Activated T-helper 2 cell treated with anti-CD3 and anti-CD28 coated beads, Interferon-gamma antibody, Interleukin-2, Interleukin-4, amounts not matched to agents 10 μg/mL and 5 μg/mL and 100 μg/mL, durations not matched to agents 14 hours and 24 hours and 36 hours (primary cell): ENCODE data around the gene GMPR2. TPM values are rescaled to one million over a fixed set of nuclear protein-coding genes. Genes with fewer than 3 reads are reported as not detected.
"Not testable (repeated sequence)": the region's sequence is repeated elsewhere in the genome, so short reads cannot be mapped to it uniquely, and the experiment has no call there.

Experiments used
- DNase-seq: peaks from one replicate; pipeline ENCODE4 v3.0.0; 2021; ENCODE audit warnings: low spot score
- H3K27ac Mint-ChIP-seq: one replicate; pipeline ENCODE4 v1.8.0; 2021; ENCODE audit warnings: mixed read lengths
- H3K27me3 Mint-ChIP-seq: one replicate; pipeline ENCODE4 v1.8.0; 2021; ENCODE audit warnings: low read depth, mixed read lengths
- H3K36me3 Mint-ChIP-seq: one replicate; pipeline ENCODE4 v1.8.0; 2021; ENCODE audit warnings: low read depth, mixed read lengths
- H3K4me1 Mint-ChIP-seq: one replicate; pipeline ENCODE4 v1.8.0; 2021; ENCODE audit warnings: low read depth, mixed read lengths
- H3K4me3 Mint-ChIP-seq: one replicate; pipeline ENCODE4 v1.8.0; 2021; ENCODE audit warnings: low read depth, mild to moderate bottlenecking, moderate library complexity, mixed read lengths
- H3K9me3 Mint-ChIP-seq: one replicate; pipeline ENCODE4 v1.8.0; 2021; ENCODE audit warnings: mixed read lengths
- intact Hi-C: fragments of 100-400 bp; cut with micrococcal nuclease; formaldehyde crosslinking; loops from one replicate; pipeline ENCODE4 v1.15.1; 2023
- total RNA-seq: library from RNA; stranded (reverse); gene quantifications from 2 replicates; pipeline ENCODE4 v1.2.3, GENCODE V29; 2022

The GMPR2 gene
- total RNA-seq, 1 donor from 2014 or later: 43.8 TPM

DNA sequence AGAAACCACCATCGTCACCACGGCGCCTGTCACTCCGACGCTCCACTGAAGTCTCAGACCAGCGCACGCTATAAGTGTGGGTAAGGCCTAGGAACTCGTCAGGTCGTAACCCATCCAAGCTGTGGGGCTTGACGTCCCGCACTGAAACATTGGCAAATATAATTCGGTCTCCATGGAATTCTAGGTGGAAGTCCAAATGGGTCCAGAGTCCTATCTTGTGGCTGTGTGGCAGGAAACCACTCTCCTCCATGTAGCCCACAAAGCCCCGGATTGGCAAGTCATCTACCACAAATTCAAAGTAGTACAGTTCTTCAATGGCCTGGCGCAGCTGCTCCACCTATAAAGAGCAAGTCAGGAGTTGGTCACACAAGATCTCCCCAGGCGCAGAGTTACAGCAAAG lies 39.8 kb upstream of the GMPR2 start:
- intact Hi-C loops: no loop called here
- Mint-ChIP-seq H3K27me3 (no peaks in the 10 kb centered on the region), H3K4me3 (peak overlapping the region; percentile 13), H3K27ac (peak overlapping the region; percentile 17), H3K36me3 (peaks cover 41% of the 10 kb centered on the region), H3K9me3 (no peaks in the 10 kb centered on the region), H3K4me1 (peaks cover 38% of the 10 kb centered on the region)
- no peak for DNase-seq

DNA sequence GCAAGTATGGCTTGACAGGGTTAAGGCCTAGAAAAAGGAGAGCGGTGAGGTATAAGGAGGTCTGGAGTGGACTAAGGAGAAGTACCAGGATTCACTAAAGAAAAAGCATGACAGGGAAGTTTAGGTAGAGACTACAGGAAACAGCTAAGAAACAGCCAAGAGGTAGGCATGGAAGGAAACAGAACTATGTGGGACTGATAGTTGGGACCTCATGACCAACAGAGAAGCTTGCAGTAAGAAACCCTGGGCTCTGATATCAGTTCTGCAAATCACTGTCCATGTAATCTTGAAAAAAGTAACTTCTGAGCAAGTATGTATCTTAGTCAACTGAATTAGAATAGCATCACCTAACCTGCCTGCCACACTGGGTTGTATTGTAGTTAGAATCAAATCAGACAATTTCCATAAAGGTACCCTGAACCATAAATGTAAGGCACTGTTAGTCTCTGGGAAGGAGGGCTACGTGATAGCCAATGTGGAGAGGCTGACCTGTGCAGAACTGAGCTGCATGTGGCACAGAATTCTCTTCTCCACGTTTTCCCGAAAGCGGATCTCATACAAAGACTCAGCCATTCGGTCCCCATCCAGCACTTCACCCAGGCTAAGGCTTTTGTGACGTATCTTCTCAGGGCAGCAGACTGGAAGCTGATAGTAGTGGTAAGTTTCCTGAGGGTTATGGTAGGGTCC lies 38.4 kb upstream of the GMPR2 start:
- peaks cover 42% of the 10 kb centered on the region for H3K4me1 Mint-ChIP-seq

DNA sequence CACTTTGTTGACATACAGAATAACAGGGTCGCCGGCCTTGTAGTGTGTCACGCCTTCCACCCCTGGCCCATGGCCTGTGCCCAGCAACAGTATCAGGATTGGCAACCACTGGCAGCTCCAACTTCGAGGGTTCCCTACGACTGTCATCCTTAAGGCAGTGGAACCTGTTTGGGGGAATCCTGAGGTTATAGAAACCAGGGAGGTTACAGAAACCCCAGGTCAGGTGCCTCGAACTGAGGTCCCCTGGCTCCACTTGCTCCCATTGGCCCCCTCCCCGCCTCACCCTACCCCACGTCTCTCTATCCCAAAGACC lies 37.9 kb upstream of the GMPR2 start:
- Mint-ChIP-seq H3K36me3 (peaks cover 49% of the 10 kb centered on the region), H3K27ac (peak overlapping the region; percentile 97), H3K27me3 (no peaks in the 10 kb centered on the region), H3K4me3 (peak overlapping the region; percentile 98), H3K4me1 (peaks cover 40% of the 10 kb centered on the region), H3K9me3 (no peaks in the 10 kb centered on the region)
- no peak for DNase-seq
- intact Hi-C loops: loop anchor here (1.0 to 2.0 kb wide), 3 partner anchors 18 to 48 kb away; partner anchors contain the start of genes CHMP4A, GMPR2, NEDD8 and TINF2

More for the DNA sequence above, 38.4 kb upstream of the GMPR2 start:
- intact Hi-C loops: loop anchor here (2.0 kb wide), 1 partner anchor 48 kb away; the partner anchor contains the start of gene TINF2
- Mint-ChIP-seq H3K27me3 (no peaks in the 10 kb centered on the region), H3K27ac (peak overlapping the region; percentile 97), H3K36me3 (peaks cover 47% of the 10 kb centered on the region), H3K4me3 (peak overlapping the region; percentile 98), H3K9me3 (no peaks in the 10 kb centered on the region)
- no peak for DNase-seq

DNA sequence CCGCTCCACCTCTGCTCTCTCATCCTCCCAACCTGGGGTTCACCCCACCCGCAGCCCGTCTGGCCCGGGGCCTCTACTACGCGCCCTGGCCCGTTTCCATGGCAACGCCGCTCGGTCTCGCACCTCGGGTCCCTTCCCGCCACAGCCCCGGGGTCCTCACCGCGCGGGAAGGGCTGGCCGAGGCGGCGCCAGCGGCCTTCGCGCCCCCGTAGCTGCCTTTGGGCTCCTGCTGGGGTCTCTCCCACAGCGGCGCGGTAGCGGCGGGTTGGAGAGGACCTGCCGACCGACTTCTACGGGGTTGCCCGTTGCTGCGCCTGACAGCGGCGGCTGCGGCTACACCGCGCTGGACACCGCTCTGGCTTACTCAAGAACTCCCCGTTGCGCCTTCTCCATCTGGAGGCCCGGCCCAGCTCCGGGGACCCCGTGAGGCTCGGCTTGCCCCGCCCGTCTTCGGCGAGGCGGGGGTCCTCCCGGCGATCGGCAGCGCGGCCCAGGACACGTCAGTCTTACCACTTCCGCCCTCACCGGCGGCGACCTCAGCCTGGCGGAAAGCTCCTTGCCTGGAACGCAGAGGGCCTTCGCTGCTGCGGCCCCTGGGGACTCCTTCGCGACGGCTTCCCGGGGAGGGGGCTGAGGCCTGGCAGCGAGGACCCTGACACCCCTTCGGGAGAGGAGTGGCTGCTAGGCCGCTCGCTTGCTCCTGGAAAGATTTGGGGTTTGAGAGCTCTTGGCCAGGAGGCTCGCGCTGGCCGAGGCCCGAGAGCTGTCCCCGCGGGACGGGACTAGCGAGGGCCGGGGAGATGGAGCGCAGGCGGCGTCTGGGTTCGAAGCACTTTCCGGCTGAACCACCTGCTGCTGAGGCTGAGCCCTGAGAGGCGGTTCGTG lies 37.3 kb upstream of the GMPR2 start, which contains the start of gene TM9SF1:
Gene TM9SF1 (minus strand): TSS at position 256 of the 885 bp plus-strand sequence. CDS start 422 bp downstream, outside the sequence.
- intact Hi-C loops: loop anchor here (1.0 to 2.0 kb wide), 3 partner anchors 18 to 47 kb away; partner anchors contain the start of genes CHMP4A, GMPR2, NEDD8 and TINF2
- H3K4me3 Mint-ChIP-seq: peak within 1 kb of the TSS; percentile 98
- peak; percentile 84 for DNase-seq
- peaks cover 49% of the 10 kb centered on the region for H3K36me3 Mint-ChIP-seq
- H3K27ac Mint-ChIP-seq: peak within 1 kb of the TSS; percentile 97
- H3K4me1 Mint-ChIP-seq: peaks cover 38% of the 10 kb centered on the region
- no peaks in the 10 kb centered on the region for H3K27me3 Mint-ChIP-seq
- H3K9me3 Mint-ChIP-seq: no peaks in the 10 kb centered on the region

DNA sequence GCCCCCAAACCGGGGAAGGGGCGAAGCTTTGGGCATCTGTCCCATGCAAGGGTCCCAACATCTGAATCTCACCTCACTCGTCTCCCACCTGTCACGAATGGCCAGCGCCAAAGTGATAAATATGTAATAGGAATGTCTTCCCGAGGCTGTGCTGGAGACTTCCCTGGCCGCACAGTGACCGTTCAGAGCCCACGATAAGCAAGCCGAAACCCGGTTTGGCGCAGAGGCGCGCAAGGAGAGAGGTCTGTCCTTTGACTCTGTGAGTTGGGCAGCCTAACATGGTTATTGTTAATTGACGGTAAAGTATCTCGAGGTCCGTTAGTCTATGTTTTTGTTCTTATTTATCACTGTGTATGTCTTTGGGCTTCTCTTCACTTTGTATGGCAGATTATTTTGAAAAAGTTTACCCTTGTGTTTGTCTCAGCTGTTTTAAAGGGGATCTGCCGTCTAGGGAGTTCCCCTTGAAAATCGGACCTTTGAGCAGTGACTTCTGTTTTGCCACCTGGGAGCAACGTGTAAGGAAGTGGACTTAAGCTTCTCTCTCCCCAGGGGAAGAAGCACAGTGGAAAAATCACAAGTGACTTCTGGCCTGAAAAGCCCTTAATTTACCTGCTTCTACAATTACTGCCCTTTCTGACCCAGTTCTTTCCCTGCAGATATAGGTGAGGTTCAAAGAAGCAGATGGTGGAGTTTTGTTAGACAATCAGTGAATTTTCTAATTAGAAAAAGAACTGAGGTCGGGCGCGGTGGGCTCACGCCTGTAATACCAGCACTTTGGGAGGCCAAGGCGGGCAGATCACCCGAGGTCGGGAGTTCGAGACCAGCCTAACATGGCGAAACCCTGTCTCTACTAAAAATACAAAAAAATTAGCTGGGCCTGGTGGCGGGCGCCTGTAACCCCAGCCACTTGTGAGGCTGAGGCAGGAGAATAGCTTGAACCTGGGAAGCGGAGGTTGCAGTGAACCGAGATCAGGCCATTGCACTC lies 36.4 kb upstream of the GMPR2 start:
- Mint-ChIP-seq H3K9me3 (no peaks in the 10 kb centered on the region), H3K36me3 (peaks cover 51% of the 10 kb centered on the region), H3K4me1 (peaks cover 38% of the 10 kb centered on the region), H3K27me3 (no peaks in the 10 kb centered on the region), H3K4me3 (peak overlapping the region; percentile 98), H3K27ac (peak overlapping the region; percentile 97)
- DNase-seq: no peak
- intact Hi-C loops: no loop called here

DNA sequence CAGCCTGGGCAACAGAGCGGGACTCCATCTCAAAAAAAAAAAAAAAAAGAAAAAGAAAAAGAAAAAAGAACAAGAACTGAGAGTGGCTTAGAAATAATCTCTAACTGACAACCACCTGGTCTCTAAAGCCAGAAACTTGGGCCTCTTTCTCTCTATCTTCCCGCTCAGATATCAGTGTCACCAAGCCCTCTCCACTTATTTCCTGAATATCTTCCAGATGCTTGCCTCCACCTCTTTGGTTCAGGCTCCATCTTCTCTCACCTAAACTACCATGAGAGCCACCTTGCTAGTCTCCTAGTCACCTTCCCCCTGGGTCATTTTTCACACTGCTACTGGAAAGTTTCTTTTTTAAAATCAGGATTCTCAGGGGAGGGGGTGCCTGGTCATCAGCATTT lies 35.7 kb upstream of the GMPR2 start:
- Mint-ChIP-seq H3K27me3 (no peaks in the 10 kb centered on the region), H3K27ac (peak overlapping the region; percentile 78), H3K36me3 (peaks cover 51% of the 10 kb centered on the region), H3K4me3 (peak overlapping the region; percentile 98), H3K4me1 (peaks cover 38% of the 10 kb centered on the region), H3K9me3 (peaks cover 3% of the 10 kb centered on the region)
- intact Hi-C loops: no loop called here
- no peak for DNase-seq

DNA sequence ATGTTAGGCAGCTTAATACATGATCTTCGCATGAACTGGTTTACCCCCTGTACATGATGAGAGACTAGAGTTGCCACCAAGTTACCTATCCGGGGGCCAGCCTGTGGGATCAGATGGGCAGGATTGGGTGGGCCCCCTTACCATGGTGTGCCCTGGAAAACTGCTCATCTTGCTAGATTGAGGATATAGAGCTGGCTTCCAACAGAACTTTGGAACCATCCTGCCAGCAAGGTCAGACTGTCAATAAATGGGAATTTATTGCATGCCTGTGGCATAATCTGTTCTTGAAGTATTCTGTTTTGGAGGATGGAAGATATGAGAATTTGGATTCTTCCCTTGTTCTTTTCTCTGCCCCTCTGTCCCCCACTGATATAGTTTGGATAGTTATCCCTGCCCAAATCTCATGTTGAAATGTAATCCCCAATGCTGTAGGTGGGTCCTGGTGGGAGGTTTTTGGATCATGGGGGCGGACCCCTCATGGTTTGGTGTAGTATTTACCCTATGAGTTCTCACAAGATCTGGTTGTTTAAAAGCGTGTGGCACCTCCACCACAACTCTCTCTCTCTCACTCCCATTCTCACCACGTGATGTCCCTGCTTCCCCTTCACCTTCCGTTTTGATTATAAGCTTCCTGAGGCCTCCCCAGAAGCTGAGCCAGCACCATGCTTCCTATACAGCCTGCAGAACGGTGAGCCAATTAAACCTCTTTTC lies 33.8 kb upstream of the GMPR2 start:
- H3K27ac Mint-ChIP-seq: peak overlapping the region; percentile 54
- peaks cover 52% of the 10 kb centered on the region for H3K36me3 Mint-ChIP-seq
- H3K27me3 Mint-ChIP-seq: no peaks in the 10 kb centered on the region
- peaks cover 28% of the 10 kb centered on the region for H3K4me1 Mint-ChIP-seq
- H3K9me3 Mint-ChIP-seq: peaks cover 11% of the 10 kb centered on the region
- DNase-seq: no peak
- peak overlapping the region; percentile 56 for H3K4me3 Mint-ChIP-seq
- intact Hi-C loops: no loop called here

DNA sequence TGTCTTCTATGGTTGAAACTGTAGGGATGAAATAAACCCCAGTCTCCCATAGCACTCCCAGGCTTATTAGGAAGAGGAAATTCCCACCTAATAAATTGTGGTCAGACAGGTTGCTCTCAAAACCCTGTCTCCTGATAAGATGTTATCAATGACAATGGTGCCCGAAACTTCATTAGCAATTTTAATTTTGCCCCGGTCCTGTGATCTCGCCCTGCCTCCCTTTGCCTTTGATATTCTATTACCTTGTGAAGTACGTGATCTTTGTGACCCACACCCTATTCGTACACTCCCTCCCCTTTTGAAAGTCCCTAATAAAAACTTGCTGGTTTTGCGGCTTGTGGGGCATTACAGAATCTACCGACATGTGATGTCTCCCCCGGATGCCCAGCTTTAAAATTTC lies 30.2 kb upstream of the GMPR2 start:
- H3K4me3 Mint-ChIP-seq, DNase-seq, H3K27ac Mint-ChIP-seq, H3K27me3 Mint-ChIP-seq, intact Hi-C loops: not testable (repeated sequence)
- Mint-ChIP-seq H3K36me3 (peaks cover 78% of the 10 kb centered on the region), H3K9me3 (peaks cover 11% of the 10 kb centered on the region), H3K4me1 (peaks cover 12% of the 10 kb centered on the region)

DNA sequence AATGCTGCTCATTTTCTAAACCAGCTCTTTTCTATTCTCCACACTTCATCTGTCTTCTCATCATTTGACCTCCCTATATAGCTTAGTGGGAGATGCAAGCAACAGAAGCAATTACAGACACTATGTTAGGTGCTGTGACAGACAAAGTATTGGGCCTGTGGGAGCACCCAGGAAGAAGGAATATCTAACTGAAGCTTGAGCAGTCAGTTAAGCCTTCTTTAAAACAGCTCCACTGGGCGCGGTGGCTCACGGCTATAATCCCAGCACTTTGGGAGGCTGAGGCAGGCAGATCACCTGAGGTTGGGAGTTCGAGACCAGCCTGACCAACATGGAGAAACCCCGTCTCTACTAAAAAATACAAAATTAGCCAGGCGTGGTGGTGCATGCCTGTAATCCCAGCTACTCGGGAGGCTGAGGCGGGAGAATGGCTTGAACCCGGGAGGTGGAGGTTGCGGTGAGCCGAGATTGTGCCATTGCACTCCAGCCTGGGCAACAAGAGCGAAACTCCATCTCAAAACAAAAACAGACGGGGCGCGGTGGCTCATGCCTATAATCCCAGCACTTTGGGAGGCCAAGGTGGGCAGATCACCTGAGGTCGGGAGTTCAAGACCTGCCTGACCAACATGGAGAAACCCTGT lies 29.4 kb upstream of the GMPR2 start:
- H3K27ac Mint-ChIP-seq, H3K27me3 Mint-ChIP-seq, intact Hi-C loops, DNase-seq, H3K4me3 Mint-ChIP-seq: not testable (repeated sequence)
- Mint-ChIP-seq H3K9me3 (peaks cover 11% of the 10 kb centered on the region), H3K36me3 (peaks cover 84% of the 10 kb centered on the region), H3K4me1 (peaks cover 15% of the 10 kb centered on the region)

DNA sequence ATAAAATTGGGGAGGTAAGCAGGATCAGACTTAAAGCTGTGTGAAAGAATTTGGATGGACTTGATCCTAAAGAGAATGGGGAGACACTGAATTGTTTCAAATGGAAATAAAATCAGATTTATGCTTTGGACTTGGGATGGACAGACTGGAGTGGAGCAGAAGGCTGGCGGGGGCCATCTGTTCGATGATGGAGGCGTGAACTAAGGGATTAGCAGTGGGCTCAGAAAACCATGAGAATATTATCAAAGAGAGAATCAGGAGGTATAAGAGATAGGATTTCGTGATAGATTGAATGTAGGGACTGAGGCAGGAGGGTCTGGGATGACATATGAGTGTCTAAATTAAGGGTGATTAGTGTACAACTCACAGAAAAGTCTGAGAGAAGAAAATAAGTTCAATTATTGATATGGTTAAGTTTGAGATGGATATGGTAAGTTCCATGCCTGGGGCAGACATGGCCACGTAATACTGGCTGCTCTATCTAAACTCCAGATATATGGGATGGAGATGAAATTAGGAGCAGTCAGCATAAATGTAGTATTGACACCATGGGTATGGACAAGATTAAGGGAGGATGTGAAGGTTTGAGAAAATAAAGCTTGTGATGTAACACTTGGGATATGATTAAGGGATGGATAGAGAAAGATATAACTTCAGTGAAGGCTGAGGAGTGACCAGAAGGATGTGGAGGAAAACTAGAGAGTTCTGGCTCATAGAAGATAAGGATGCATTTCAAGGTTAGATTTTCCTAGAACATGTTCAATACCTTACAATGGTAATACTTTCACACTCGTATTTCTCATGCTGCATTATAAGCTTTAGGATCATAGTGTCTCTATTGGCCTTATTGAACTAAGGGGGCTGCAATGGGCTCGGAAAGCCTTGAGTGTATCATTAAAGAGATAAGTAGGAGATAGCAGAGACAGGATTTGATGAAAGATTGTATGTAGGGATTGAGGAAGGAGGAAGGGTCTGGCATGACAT lies 28.3 kb upstream of the GMPR2 start:
- Mint-ChIP-seq H3K36me3 (peaks cover 79% of the 10 kb centered on the region), H3K9me3 (peaks cover 11% of the 10 kb centered on the region), H3K4me3 (no peak overlapping the region), H3K27ac (no peak overlapping the region), H3K4me1 (peaks cover 9% of the 10 kb centered on the region), H3K27me3 (no peaks in the 10 kb centered on the region)
- no peak for DNase-seq
- intact Hi-C loops: no loop called here
